ENCODE results near the gene URAD.

- TF ChIP-seq, protein P1, sequence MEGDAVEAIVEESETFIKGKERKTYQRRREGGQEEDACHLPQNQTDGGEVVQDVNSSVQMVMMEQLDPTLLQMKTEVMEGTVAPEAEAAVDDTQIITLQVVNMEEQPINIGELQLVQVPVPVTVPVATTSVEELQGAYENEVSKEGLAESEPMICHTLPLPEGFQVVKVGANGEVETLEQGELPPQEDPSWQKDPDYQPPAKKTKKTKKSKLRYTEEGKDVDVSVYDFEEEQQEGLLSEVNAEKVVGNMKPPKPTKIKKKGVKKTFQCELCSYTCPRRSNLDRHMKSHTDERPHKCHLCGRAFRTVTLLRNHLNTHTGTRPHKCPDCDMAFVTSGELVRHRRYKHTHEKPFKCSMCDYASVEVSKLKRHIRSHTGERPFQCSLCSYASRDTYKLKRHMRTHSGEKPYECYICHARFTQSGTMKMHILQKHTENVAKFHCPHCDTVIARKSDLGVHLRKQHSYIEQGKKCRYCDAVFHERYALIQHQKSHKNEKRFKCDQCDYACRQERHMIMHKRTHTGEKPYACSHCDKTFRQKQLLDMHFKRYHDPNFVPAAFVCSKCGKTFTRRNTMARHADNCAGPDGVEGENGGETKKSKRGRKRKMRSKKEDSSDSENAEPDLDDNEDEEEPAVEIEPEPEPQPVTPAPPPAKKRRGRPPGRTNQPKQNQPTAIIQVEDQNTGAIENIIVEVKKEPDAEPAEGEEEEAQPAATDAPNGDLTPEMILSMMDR (IDR thresholded peaks at IDR 0.05), result no peak
- TF ChIP-seq EP300 (IDR thresholded peaks at IDR 0.05), result no peak
Measured at GRCh38 chr13:27967736-27968315, 20.7 kb downstream of the URAD start.

Data from ovary (tissue), 3 donors.